Measurements from ENCODE around the gene PPM1N. TPM values are rescaled to one million over a fixed set of nuclear protein-coding genes. Genes with fewer than 3 reads are reported as not detected.
A peak's percentile ranks its signal among the peaks of the same experiment; 100 is the strongest.

The PPM1N gene
- total and polyA plus RNA-seq, 3 donors from 2014 or later = 1.9 to 3.4 (median 2.3) TPM

DNA sequence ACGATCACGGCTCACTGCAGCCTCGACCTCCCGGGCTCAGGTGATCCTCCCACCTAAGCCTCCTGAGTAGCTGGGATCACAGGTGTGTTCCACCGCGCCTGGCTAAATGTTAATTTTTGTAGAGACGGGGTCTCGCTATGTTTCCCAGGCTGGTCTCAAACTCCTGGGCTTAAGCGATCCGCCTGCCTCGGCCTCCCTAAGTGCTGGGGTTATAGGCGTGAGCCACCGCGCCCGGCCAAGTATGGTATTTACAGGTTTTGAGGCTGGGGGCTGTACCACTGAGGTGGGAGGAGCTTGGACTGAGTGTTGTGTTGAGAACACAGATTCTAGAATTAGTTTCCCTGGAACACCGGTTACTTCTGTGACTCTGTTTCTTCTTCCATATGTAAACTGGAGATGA is 452 bp upstream of the PPM1N start:
- no peak for DNase-seq
- intact Hi-C loops (cut with DNase I; ENCODE audit: low total_unique reads) = no loop called here
- TF ChIP-seq, protein P1, sequence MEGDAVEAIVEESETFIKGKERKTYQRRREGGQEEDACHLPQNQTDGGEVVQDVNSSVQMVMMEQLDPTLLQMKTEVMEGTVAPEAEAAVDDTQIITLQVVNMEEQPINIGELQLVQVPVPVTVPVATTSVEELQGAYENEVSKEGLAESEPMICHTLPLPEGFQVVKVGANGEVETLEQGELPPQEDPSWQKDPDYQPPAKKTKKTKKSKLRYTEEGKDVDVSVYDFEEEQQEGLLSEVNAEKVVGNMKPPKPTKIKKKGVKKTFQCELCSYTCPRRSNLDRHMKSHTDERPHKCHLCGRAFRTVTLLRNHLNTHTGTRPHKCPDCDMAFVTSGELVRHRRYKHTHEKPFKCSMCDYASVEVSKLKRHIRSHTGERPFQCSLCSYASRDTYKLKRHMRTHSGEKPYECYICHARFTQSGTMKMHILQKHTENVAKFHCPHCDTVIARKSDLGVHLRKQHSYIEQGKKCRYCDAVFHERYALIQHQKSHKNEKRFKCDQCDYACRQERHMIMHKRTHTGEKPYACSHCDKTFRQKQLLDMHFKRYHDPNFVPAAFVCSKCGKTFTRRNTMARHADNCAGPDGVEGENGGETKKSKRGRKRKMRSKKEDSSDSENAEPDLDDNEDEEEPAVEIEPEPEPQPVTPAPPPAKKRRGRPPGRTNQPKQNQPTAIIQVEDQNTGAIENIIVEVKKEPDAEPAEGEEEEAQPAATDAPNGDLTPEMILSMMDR (IDR thresholded peaks at IDR 0.05) = no peak
- TF ChIP-seq POLR2A (IDR thresholded peaks at IDR 0.05) = no peak
- Histone ChIP-seq H3K36me3 (ENCODE audit: low read depth, missing control alignments) (no peaks in the 10 kb centered on the region), H3K9me3 (no peaks in the 10 kb centered on the region), H3K27me3 (no peaks in the 10 kb centered on the region), H3K4me3 (no peak overlapping the region), H3K27ac (no peak overlapping the region), H3K4me1 (peaks cover 6% of the 10 kb centered on the region)
- WGBS, 2 donors = 20 to 25% methylated on average over 15 to 16 of the region's 16 CpGs

DNA sequence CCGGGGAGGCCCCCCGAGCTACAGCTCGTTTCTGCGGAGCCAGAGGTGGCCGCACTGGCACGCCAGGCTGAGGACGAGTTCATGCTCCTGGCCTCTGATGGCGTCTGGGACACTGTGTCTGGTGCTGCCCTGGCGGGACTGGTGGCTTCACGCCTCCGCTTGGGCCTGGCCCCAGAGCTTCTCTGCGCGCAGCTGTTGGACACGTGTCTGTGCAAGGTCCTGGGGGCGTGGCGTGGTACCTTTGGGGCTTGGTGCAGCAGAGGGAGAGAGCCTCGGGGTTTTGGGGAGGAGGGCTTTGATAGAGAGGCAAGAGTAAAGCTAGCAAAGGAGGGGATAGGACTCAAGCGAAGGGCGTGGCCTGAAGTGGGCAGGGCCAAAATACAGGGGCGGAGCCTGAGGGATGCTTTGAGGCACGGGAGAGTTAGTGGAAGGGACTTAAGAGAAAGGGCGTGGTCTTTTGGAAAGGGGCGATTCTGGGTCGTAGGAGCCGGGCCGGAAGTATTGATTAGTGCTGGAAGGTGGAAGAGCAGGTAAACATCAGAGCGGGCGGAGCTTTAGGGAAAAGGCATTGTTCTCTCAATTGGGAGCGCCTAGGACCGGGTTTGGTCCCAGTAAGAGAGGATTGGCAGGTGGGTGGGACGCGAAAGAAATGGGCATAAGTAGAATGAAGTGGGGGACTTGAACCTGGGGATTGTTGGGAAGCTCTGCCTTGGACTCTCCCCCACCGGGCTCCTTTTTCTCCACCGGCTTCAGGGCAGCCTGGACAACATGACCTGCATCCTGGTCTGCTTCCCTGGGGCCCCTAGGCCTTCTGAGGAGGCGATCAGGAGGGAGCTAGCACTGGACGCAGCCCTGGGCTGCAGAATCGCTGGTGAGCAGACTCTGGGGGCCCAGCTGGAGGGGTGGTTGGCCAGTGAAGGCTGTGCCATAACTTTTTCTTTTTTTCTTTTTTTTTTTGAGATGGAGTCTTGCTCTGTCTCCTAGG is 1.2 kb downstream of the PPM1N start:
- no peaks in the 10 kb centered on the region for H3K9me3 ChIP-seq
- DNase-seq = peak; percentile 58
- no peak overlapping the region for H3K27ac ChIP-seq
- no peaks in the 10 kb centered on the region for H3K27me3 ChIP-seq
- no peaks in the 10 kb centered on the region for H3K4me1 ChIP-seq
- 11% methylated on average over 23 to 33 of the region's 37 CpGs for WGBS, 2 donors
- intact Hi-C loops (cut with DNase I; ENCODE audit: low total_unique reads) = no loop called here
- TF ChIP-seq, protein P1 (IDR thresholded peaks at IDR 0.05) = no peak
- TF ChIP-seq POLR2A (IDR thresholded peaks at IDR 0.05) = no peak
- peak overlapping the region; percentile 26 to 53 for H3K4me3 ChIP-seq
- H3K36me3 ChIP-seq (ENCODE audit: low read depth, missing control alignments) = no peaks in the 10 kb centered on the region

DNA sequence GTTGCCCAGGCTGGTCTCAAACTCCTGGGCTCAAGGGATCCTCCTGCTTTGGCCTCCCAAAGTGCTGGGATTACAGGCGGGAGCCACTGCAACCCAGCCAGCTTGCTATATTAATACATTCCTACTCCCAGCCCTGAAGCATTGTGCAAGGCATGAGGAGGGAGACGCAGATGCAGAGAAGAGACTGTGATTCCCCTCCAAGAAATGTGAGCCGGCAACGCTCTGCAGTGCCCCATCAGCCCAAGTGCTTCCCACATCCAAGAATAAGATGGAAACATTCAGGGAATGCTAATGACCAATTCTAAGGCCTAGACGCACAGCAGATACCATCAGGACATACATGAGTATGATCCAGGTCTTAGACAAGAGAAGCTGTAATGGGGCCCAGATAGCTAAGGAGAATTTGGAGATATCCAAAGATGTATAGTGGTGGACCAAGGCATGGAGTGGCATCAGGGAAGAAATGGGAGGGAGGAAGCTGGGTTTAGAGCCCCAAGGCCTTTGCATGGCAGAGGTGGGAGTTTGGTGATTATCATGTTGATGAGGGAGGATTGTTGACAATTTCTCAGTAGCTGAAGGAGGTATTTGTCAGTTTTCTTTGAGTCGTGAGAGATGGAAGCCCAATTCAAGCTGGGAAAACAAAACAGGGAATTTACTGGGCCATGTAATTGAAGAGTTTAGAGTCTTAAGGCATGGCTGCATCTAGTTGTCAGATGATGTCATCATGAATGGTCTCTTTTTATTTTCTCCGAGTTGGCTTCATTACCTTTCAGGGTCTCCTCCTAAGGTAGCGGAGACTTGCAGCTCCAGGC is 2.9 kb downstream of the PPM1N start:
- intact Hi-C loops (cut with DNase I; ENCODE audit: low total_unique reads) = no loop called here
- no peak for DNase-seq
- Histone ChIP-seq H3K27me3 (no peaks in the 10 kb centered on the region), H3K4me3 (no peak overlapping the region), H3K27ac (no peak overlapping the region), H3K36me3 (ENCODE audit: low read depth, missing control alignments) (no peaks in the 10 kb centered on the region), H3K9me3 (no peaks in the 10 kb centered on the region), H3K4me1 (peaks cover 7% of the 10 kb centered on the region)
- TF ChIP-seq, protein P1 (IDR thresholded peaks at IDR 0.05) = no peak
- no peak for TF ChIP-seq POLR2A (IDR thresholded peaks at IDR 0.05)
- WGBS, 2 donors = 64 to 72% methylated on average over 8 of the region's 8 CpGs

DNA sequence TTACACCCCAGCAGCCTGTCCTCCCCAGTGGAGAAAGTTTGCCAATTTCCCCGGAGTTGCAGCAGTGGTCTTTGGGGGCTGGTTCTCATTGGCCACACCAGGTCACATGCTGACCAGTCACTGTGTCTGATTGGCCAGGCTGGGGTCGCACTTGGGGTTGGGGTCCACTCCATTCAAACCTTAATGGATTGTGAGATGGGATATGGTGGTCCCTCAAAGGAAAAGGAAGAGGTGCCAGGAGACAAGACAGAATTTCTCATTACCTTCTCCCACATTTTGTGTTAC is 3.4 kb downstream of the PPM1N start:
- no peak for DNase-seq
- TF ChIP-seq, protein P1 (IDR thresholded peaks at IDR 0.05) = no peak
- TF ChIP-seq POLR2A (IDR thresholded peaks at IDR 0.05) = no peak
- no peak overlapping the region for H3K4me3 ChIP-seq
- intact Hi-C loops (cut with DNase I; ENCODE audit: low total_unique reads) = no loop called here
- H3K36me3 ChIP-seq (ENCODE audit: low read depth, missing control alignments) = no peaks in the 10 kb centered on the region
- peaks cover 7% of the 10 kb centered on the region for H3K4me1 ChIP-seq
- H3K27ac ChIP-seq = no peak overlapping the region
- H3K27me3 ChIP-seq = no peaks in the 10 kb centered on the region
- no peaks in the 10 kb centered on the region for H3K9me3 ChIP-seq
- 40 to 51% methylated on average over 1 to 2 of the region's 2 CpGs for WGBS, 2 donors

Data from testis (tissue), 3 donors.